ENCODE data around the gene UBE2E2.
"Not testable (repeated sequence)": the region's sequence is repeated elsewhere in the genome, so short reads cannot be mapped to it uniquely, and the experiment has no call there.

The UBE2E2 gene

GRCh38 chr3:23615068-23615467 lies 411.9 kb downstream of the UBE2E2 start:
- no peak for DNase-seq (ENCODE audit: low read depth)
- H3K4me3 ChIP-seq (ENCODE audit: control insufficient read depth, low read depth, low read length), result no peak overlapping the region
- TF ChIP-seq, protein P1, sequence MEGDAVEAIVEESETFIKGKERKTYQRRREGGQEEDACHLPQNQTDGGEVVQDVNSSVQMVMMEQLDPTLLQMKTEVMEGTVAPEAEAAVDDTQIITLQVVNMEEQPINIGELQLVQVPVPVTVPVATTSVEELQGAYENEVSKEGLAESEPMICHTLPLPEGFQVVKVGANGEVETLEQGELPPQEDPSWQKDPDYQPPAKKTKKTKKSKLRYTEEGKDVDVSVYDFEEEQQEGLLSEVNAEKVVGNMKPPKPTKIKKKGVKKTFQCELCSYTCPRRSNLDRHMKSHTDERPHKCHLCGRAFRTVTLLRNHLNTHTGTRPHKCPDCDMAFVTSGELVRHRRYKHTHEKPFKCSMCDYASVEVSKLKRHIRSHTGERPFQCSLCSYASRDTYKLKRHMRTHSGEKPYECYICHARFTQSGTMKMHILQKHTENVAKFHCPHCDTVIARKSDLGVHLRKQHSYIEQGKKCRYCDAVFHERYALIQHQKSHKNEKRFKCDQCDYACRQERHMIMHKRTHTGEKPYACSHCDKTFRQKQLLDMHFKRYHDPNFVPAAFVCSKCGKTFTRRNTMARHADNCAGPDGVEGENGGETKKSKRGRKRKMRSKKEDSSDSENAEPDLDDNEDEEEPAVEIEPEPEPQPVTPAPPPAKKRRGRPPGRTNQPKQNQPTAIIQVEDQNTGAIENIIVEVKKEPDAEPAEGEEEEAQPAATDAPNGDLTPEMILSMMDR (conservative IDR thresholded peaks at IDR 0.05; ENCODE audit: control insufficient read depth, insufficient read depth, low read depth, low read length), result no peak

GRCh38 chr3:23618475-23618874 lies 415.3 kb downstream of the UBE2E2 start:
- DNase-seq (ENCODE audit: low read depth), result not testable (repeated sequence)

GRCh38 chr3:23619705-23620637 lies 416.8 kb downstream of the UBE2E2 start:
- TF ChIP-seq, protein P1 (conservative IDR thresholded peaks at IDR 0.05; ENCODE audit: control insufficient read depth, insufficient read depth, low read depth, low read length), result no peak
- H3K4me3 ChIP-seq (ENCODE audit: control insufficient read depth, low read depth, low read length), result no peak overlapping the region
- DNase-seq (ENCODE audit: low read depth), result no peak

More at GRCh38 chr3:23618475-23618874, 415.3 kb downstream of the UBE2E2 start:
- not testable (repeated sequence) for H3K4me3 ChIP-seq (ENCODE audit: control insufficient read depth, low read depth, low read length)

DNA sequence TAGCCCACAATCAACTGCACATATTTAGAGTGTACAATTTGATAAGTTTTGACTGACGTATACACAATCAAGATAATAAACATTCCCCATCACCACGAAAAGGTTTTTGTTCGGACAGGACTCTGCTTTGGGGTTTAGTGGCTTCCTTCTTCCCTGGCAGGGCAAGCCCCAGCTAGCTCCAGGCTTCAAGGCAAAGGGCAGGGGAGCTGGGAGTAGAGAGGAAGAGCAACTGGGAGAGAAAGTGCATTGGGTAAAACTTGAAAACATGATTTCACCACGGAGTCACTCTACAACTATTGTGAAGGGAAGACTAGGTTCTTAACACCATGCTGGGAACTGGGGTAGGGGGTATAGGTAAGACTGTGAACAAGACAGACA lies 417.5 kb downstream of the UBE2E2 start:
- H3K4me3 ChIP-seq (ENCODE audit: control insufficient read depth, low read depth, low read length), result no peak overlapping the region
- TF ChIP-seq, protein P1 (conservative IDR thresholded peaks at IDR 0.05; ENCODE audit: control insufficient read depth, insufficient read depth, low read depth, low read length), result no peak
- no peak for DNase-seq (ENCODE audit: low read depth)

- H3K4me3 ChIP-seq (ENCODE audit: control insufficient read depth, low read depth, low read length), result no peak overlapping the region
- TF ChIP-seq, protein P1 (conservative IDR thresholded peaks at IDR 0.05; ENCODE audit: control insufficient read depth, insufficient read depth, low read depth, low read length), result no peak
- no peak for DNase-seq (ENCODE audit: low read depth)
Observed at GRCh38 chr3:23623844-23624243, 420.7 kb downstream of the UBE2E2 start.

GRCh38 chr3:23624305-23624704 lies 421.2 kb downstream of the UBE2E2 start:
- TF ChIP-seq, protein P1 (conservative IDR thresholded peaks at IDR 0.05; ENCODE audit: control insufficient read depth, insufficient read depth, low read depth, low read length), result no peak
- no peak overlapping the region for H3K4me3 ChIP-seq (ENCODE audit: control insufficient read depth, low read depth, low read length)
- peak; percentile 22 for DNase-seq (ENCODE audit: low read depth)

DNA sequence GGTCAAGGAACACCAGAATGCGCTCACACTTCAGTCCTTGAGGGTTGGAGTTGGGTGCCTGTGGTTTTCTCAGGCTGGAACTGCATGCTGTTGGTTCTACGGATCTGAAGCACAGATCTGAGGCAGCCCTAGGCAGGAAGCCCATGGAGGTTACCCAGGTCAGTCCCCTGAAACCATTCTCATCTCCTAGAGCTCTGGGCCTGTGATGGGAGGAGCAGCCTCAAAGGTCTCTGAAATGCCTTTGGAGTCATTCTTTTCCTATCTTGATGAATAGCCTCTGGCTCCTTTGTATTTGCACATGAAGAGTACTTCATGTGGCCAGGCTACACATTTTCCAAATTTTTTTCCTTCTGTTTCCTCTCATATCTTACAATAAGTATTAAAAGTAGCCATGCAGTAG lies 423.3 kb downstream of the UBE2E2 start:
- no peak for DNase-seq (ENCODE audit: low read depth)
- TF ChIP-seq, protein P1 (conservative IDR thresholded peaks at IDR 0.05; ENCODE audit: control insufficient read depth, insufficient read depth, low read depth, low read length), result no peak
- H3K4me3 ChIP-seq (ENCODE audit: control insufficient read depth, low read depth, low read length), result no peak overlapping the region

All from fibroblast of mammary gland (primary cell).